Ishikawa (cell line): ENCODE results near the gene EXOSC9.

Source experiments
- CEBPB ChIP-seq: IDR thresholded peaks from 2 replicates; pipeline ENCODE4 v1.6.1; 2012
- NFIC ChIP-seq: IDR thresholded peaks from 2 replicates; pipeline ENCODE4 v1.6.1; 2012
- RAD21 ChIP-seq: IDR thresholded peaks from 2 replicates; pipeline ENCODE4 v1.6.1; 2012; ENCODE audit warnings: low read depth
- REST ChIP-seq: IDR thresholded peaks from 2 replicates; pipeline ENCODE4 v1.6.1; 2012; ENCODE audit warnings: low read depth, mild to moderate bottlenecking
- TF ChIP-seq, protein P1 (sequence below): IDR thresholded peaks from 2 replicates; pipeline ENCODE4 v1.6.1; 2012

- TF ChIP-seq REST, result no peak
- TF ChIP-seq NFIC, result no peak
- TF ChIP-seq, protein P1, sequence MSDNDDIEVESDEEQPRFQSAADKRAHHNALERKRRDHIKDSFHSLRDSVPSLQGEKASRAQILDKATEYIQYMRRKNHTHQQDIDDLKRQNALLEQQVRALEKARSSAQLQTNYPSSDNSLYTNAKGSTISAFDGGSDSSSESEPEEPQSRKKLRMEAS, result no peak
- TF ChIP-seq CEBPB, result no peak
- TF ChIP-seq RAD21, result no peak
Measured at GRCh38 chr4:121773883-121774282, 27.2 kb upstream of the EXOSC9 start.
